ENCODE measurements around the gene TBC1D2B.

Gene TBC1D2B

DNA sequence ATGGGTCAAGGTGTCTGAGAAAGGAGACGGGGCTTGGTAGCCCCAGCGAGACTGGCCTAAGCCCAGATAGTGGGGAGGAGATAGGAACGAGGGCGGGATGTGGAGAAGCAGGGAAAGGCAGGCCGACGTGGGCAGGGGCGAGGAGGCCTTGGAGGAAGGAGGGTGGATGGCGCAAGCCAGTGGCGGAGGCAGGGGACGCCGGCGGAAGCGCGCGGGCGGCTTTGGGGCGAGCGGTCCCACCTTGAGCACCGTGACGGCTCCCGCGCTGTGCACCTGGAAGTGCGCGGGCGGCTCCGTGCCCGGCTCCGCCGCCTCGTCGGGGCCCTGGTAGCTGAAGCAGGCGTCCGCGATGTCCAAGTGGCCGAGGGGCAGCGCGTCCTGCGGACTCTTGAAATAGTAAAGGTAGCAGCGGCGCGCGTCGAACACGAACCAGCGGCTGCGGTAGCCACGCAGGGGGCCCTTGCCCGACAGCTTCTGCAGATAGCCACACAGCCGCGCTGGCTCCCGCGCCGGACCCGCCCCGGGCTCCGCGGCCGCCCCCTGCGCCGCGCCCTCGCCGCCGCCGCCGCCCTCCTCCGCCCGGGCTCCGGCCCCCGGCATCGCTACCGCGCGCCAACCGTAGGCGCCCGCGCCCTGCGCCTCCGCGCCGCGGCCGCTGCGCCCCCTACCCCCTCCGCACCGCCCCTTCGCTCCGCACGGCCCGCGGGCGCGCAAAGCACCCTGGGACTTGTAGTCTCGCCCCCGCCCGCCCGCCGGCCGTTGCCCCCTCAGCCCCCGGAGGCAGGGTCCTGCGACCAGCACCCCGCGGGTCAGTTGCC is at the start of gene TBC1D2B:
TSS of gene TBC1D2B (minus strand) at position 659 of the 818 bp plus-strand sequence. CDS start at position 600, 59 bp downstream.
- peak; percentile 82 for DNase-seq (ENCODE audit: low spot score)

DNA sequence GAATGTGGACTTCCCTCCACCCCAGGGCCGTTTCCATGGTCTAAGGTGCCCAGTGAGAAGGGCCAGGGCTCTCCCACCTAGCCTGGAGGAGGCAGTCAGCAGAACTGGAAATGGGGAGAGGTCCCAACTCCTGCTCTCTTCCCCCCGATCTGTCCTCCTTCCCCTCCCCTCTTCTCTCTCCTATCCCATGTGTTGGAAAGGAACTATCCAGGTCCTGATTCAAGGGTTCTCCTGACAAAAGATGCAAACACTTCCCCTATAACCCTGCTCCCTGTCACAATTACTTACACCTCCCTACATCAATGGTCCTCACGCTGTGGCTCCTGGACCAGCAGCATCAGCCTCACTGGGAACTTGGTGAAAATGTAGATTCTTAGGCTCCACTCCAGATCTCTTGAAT is 47.8 kb upstream of the TBC1D2B start:
- no peak for DNase-seq (ENCODE audit: low spot score)

DNA sequence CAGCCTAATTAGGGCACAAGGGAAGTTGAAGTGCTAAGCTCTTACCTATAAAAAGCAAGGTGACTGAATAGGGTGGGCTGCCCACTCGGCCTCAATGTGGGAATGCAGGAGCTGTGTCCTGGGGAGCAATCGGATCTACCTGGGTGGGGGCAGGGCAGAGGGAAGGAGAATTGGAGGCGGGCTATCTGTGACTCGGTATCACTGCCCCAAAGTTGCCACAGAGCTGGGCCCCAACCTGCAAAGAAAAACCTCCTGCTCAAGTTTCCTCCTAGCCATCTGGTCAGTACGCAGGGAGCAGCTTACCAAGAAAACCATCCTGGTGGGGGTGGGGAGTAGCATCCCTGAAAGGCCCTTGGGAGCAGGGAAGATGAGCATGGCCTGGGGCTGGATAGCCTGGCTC is 43.0 kb upstream of the TBC1D2B start:
- no peak for DNase-seq (ENCODE audit: low spot score)

DNA sequence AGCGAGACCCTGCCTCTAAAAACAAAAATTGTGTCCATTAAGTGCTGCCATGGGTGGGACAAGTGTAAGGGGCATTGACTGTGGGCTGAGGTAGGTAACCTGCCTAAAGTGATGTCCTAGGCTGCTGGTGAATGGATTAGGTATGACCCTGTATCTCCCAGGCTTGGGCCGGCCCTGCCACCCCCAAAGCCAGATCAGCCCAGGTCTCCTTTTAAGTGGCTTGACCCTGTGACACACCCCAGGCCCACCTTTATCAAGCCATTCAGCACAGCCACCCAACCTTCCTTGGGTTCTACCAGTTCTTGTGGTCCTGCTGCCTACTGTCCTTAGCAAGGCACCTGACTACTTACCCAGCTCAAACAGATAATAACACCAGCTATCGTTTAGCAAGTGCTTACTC is 35.0 kb upstream of the TBC1D2B start:
- DNase-seq (ENCODE audit: low spot score), result no peak

- no peak for DNase-seq (ENCODE audit: low spot score)
These were observed 34.3 kb upstream of the TBC1D2B start for GRCh38 chr15:78111788-78112187.

- no peak for DNase-seq (ENCODE audit: low spot score)
These were observed 33.5 kb upstream of the TBC1D2B start for GRCh38 chr15:78110916-78111475.

DNA sequence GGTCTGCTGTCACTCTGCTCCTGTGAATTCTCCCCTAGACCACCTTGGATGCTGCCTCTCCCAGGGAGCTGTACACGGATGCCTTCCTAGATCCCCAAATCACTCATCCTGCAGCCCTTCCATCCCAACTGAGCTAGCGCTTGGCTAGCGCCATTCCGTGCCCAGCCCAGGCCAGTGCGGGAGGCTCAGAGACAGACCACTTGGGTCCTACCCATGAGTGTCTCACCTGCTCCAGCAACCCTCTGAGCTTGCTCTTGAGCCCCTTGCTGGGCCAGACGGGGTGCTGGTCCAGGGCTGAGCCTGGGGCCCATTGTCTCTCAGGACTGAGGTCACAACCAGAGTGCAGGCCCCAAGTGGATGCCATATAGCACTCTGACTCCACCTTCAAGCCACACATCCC is 32.6 kb upstream of the TBC1D2B start:
- no peak for DNase-seq (ENCODE audit: low spot score)

- DNase-seq (ENCODE audit: low spot score), result no peak
These were observed 31.6 kb upstream of the TBC1D2B start for GRCh38 chr15:78109156-78109555.

- peak; percentile 81 for DNase-seq (ENCODE audit: low spot score)
These were observed 31.0 kb upstream of the TBC1D2B start for GRCh38 chr15:78108300-78109084.

DNA sequence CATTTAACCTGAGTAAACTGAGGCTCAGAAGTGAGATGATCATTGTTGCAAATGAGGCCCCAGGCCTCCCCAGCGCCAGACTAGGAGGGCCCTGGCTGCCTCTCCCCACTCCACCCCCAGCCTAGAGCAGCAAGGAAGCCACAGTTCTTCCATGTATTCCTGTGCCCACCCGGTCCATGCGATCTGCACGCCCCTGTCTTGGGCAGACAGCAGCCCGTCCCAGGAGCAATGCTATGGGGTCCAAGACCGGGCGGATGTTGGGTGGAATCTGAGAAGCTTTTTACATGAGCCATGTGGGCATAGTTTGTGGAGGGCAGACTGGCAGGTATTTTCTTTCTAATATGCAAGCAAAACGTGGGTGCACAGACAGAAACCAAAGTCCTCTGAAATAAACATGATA is 30.0 kb upstream of the TBC1D2B start:
- DNase-seq (ENCODE audit: low spot score), result no peak

DNA sequence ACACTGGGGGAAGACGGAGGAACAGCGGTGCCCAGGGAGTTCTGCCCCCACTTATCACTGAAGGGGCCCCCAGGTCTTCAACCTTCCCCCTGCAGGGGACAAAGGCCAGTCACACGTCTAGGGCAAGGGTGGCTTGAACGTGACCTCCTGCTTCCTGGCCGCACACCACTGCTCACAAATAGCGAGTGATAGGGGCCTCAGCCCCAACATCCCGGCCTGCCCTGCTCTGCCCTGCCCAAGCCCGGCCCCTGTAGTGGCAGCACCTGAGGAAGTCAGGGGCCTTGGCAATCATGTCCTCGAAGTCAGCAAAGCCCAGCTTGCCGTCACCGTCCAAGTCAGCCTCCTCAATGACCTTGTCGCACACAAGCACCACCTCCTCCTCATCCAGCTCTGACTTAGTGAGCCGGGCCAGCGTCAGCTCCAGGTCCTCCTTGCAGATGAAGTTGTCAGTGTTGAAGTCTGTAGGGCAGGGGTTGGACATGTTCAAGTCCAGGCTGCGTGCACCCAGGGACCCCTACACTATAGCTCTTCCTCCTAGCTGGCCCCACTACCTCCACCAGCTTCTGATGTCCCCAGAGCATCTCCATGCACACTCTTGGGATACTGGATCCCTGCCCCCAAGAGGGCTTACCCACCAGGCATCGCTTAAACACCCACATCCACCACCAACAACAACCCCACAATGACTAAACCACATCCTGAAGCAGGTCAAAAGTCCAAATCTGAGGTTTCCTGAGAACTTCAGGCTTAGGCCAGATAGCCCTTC is 28.1 kb upstream of the TBC1D2B start:
- no peak for DNase-seq (ENCODE audit: low spot score)

DNA sequence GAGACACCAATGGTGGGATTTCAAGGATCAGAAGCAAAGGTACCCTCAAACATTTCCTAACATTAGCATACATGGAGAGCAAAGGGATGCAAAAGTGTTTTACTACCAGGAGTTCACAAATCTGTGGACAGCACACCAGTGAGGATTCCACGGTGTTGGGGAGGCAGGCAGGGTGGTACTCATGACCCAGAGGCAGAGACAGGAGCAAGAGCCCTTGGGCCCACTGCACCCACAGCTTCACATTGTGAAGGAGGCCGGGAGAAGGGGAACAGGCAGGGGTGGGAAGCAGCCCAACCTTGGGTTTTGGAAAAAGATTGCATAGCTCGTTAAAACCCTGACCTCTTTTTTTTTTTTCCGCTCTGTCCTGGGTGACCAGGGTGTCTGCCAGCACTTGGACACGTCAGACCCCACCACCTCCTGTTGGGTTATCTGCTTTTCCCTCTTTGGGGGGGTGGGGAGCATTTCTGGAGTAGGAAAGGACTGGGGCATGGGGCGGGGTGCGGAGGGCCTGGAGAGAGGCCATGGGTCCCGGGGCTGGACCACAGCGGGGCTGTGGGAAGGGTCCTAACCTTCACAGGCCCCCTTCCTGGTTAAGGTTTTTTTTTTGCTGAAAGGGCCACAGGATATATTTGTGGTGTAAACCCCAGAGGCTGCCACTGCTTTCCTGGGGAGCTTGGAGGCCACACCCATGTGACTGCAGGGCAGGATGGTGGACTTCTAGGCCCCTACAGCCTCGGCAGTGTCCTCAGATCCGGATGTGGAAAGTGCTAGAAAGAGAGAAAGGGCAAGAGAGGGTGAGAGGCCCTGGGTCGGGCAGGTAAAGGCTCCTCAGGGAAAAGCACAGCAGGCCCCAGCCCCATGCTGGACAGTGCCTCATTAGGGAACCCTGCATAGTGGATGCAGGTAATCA is 27.3 kb upstream of the TBC1D2B start:
- no peak for DNase-seq (ENCODE audit: low spot score)

DNA sequence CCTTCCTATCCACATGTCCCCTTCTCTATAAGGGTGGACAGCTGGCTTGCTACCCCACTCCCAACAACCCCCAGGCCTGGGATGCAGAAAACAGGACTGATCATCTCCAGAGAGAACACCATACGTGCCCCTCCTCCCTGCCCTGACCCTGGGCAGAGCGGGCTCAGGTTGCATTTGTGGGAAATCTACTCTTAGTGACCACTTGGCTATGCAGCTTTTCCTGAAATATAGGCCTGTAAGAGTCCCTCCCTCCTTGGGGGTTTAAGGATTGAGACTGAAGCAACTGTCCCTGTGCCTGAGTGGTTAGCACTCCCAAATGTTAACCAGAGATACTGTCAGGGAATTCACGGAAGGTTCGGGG is 26.6 kb upstream of the TBC1D2B start:
- no peak for DNase-seq (ENCODE audit: low spot score)

DNA sequence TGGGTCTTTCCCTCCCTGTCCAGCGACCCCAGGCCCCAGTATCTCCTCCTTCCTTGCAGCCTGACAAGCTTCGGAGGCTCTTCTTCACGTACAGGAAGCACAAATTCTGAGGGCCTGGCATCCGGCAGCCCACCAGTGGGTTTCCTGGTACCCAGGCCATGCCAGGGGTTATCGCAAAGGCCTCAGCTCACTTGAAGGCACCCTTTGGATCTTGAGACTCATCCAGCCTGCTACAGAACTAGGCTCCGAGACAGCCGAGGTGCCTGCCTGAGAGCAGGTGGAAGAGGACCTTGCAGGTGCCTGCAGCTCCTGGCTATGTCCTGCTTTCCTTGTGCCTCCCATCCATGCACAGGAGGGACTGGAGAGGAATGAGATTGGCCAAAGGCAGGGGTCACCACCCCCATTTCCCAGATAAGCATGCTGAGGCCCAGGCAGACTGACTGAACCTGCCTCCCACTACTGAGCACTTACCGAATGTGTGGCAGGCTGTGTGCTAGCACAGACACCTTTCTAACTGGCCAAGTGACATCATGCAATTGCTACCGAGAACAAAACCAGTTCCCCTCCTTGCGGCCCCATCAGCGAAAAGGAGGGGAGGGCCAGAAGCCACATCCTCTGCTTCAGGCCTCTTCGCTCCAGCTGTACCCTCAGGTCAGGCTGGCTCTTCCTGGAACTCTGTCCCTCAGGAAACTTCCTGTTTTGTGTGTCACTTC is 26.1 kb upstream of the TBC1D2B start:
- DNase-seq (ENCODE audit: low spot score), result no peak

GRCh38 chr15:78102741-78103140 is 25.2 kb upstream of the TBC1D2B start:
- DNase-seq (ENCODE audit: low spot score), result no peak

DNA sequence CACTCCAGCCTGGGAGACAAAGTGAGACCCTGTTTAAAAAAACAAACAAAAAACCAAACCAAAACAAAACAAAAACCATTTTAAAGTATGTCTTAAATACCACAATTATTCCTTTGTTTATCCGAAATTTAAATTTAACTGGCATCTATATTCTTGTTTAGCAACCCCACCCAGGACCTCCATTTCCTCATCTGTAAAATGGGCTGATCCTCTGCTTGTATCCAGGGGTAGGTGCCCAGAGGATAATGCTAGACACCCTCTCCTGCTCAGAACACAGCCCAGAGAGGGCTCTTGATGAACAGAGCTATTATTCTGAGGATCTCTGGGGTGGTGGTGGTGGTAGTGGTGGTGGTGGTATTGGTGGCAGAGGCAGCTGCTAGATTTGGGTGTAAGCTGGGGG is 24.7 kb upstream of the TBC1D2B start:
- no peak for DNase-seq (ENCODE audit: low spot score)

- DNase-seq (ENCODE audit: low spot score), result no peak
These were observed 24.1 kb upstream of the TBC1D2B start for GRCh38 chr15:78101423-78102105.

GRCh38 chr15:78100886-78101285 is 23.4 kb upstream of the TBC1D2B start:
- no peak for DNase-seq (ENCODE audit: low spot score)

DNA sequence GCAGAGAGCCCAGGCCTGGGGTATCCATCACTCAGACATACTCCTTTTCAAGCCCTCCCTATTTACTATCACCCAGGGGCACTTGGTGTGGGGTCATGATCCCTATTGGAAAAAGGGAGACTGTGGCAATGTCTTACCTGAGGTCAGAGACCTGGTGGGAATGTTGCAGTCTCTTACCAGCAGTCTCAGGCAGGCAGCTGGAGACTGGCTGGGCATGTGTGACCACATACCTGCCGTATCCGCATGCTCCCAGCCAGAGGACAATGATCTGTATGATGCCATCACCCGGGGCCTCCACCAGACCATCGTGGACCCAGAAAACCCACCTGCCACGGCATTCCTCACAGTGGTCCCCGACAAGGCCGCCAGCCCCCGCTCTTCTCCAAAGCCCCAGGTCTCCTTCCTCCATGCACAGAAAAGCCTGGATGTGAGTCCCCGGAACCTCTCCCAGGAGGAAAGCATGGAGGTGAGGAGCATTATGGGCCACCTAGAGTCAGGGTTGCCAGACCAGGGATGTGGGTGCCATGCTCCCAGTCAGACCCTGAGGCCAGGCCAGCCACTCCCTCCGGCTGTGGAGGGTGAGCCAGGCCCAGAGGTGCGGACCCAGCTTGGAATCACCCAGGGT is 20.7 kb upstream of the TBC1D2B start:
- no peak for DNase-seq (ENCODE audit: low spot score)

GRCh38 chr15:78097667-78098066 is 20.2 kb upstream of the TBC1D2B start:
- no peak for DNase-seq (ENCODE audit: low spot score)

All from ecto neural progenitor cell (in vitro differentiated cells).